WERI-Rb-1 (cell line): Measurements from ENCODE around the gene IFNL1.
"Not testable (repeated sequence)": the region's sequence is repeated elsewhere in the genome, so short reads cannot be mapped to it uniquely, and the experiment has no call there.

Source experiments
- DNase-seq: peaks from one replicate; pipeline ENCODE4 v3.0.0-alpha.2; 2020
- H3K27ac ChIP-seq: fragments of 250-450 bp; sonication (Bioruptor Pico); 2 replicates; pipeline ENCODE4 v1.5.1; 2020; ENCODE audit warnings: mild to moderate bottlenecking, moderate library complexity
- H3K27me3 ChIP-seq: fragments of 250-450 bp; sonication (Bioruptor Pico); 2 replicates; pipeline ENCODE4 v1.5.1; 2021; ENCODE audit warnings: mild to moderate bottlenecking, low read depth, moderate library complexity; ENCODE audit not compliant: insufficient read depth, severe bottlenecking
- H3K36me3 ChIP-seq: fragments of 250-450 bp; sonication (Bioruptor Pico); 2 replicates; pipeline ENCODE4 v1.5.1; 2020; ENCODE audit warnings: mild to moderate bottlenecking, moderate library complexity
- H3K4me3 ChIP-seq: 2 replicates; pipeline ENCODE4 v1.5.1; 2011; ENCODE audit warnings: low read depth, mild to moderate bottlenecking, control low read depth, low read length
- H3K9me3 ChIP-seq: fragments of 250-450 bp; sonication (Bioruptor Pico); 2 replicates; pipeline ENCODE4 v1.5.1; 2021; ENCODE audit warnings: mild to moderate bottlenecking, moderate library complexity; ENCODE audit not compliant: severe bottlenecking
- TF ChIP-seq, protein P1 (sequence below): IDR thresholded peaks from 2 replicates; pipeline ENCODE4 v1.5.1; 2011; ENCODE audit warnings: low read depth, mild to moderate bottlenecking, control low read depth, inconsistent platforms, low read length

The IFNL1 gene

DNA sequence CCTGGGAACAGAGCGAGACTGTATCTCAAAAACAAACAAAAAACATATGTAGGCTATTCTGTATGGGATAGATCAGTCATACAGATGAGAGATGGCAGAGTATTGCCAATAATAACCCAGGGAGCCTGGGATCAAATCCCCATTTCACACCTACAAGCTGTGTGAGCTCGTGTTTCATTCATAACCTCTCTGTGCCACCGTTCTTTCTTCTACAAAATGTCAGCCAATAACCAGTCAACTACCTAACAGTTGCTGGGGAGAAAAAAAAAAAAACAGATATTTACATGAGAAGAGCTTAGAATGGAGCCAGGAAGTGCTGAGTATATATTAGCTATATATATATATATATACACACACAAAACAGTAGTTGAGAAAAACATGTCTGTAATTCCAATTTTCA, 34.5 kb upstream of the IFNL1 start:
- Histone ChIP-seq H3K36me3 (no peaks in the 10 kb centered on the region), H3K27ac (no peak overlapping the region), H3K9me3 (no peaks in the 10 kb centered on the region), H3K27me3 (no peaks in the 10 kb centered on the region), H3K4me3 (no peak overlapping the region)
- TF ChIP-seq, protein P1, sequence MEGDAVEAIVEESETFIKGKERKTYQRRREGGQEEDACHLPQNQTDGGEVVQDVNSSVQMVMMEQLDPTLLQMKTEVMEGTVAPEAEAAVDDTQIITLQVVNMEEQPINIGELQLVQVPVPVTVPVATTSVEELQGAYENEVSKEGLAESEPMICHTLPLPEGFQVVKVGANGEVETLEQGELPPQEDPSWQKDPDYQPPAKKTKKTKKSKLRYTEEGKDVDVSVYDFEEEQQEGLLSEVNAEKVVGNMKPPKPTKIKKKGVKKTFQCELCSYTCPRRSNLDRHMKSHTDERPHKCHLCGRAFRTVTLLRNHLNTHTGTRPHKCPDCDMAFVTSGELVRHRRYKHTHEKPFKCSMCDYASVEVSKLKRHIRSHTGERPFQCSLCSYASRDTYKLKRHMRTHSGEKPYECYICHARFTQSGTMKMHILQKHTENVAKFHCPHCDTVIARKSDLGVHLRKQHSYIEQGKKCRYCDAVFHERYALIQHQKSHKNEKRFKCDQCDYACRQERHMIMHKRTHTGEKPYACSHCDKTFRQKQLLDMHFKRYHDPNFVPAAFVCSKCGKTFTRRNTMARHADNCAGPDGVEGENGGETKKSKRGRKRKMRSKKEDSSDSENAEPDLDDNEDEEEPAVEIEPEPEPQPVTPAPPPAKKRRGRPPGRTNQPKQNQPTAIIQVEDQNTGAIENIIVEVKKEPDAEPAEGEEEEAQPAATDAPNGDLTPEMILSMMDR: no peak
- DNase-seq: no peak

DNA sequence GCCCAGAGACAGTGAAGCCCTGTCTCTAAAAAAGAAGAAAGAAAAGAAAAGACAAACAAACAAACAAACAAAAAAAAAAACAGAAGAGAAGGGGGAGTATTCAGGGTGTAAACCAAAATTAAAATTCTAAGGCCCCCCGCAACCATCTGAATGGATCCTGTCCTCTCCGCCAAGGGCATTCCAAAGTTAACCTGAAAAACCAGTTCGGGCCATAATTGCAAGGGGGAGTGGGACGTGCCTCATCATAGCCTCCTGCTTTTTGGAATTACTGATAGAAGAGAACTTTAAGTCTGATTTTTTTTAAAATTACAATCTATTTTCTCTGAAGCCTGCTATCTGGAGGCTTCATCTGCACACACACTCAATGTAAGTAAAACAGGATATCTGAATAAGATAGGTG, 33.7 kb upstream of the IFNL1 start:
- Histone ChIP-seq H3K36me3 (no peaks in the 10 kb centered on the region), H3K27me3 (no peaks in the 10 kb centered on the region), H3K27ac (no peak overlapping the region), H3K9me3 (no peaks in the 10 kb centered on the region), H3K4me3 (no peak overlapping the region)
- no peak for DNase-seq
- TF ChIP-seq, protein P1: no peak

DNA sequence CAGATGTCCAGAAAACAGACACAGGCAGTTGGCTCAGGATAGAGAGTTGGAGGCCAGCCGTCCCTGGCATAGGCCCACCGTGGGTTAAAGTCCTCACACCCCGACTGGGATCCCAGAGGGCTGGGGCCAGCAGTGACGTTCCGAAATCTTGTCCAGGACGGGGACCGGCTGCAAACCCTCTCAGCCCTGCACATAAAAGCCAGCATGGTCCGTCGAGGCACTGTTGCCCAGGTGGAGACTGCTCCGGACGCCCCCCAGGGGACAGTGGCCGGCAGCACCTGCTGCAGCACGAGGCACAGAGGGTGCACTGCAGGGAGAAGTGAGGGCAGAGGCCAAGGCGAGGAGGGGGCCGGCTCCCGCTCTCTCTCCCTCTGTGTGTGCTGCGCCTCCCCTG, 32.3 kb upstream of the IFNL1 start:
- Histone ChIP-seq H3K27me3 (no peaks in the 10 kb centered on the region), H3K36me3 (no peaks in the 10 kb centered on the region), H3K9me3 (no peaks in the 10 kb centered on the region), H3K4me3 (no peak overlapping the region), H3K27ac (no peak overlapping the region)
- DNase-seq: no peak
- TF ChIP-seq, protein P1: no peak

DNA sequence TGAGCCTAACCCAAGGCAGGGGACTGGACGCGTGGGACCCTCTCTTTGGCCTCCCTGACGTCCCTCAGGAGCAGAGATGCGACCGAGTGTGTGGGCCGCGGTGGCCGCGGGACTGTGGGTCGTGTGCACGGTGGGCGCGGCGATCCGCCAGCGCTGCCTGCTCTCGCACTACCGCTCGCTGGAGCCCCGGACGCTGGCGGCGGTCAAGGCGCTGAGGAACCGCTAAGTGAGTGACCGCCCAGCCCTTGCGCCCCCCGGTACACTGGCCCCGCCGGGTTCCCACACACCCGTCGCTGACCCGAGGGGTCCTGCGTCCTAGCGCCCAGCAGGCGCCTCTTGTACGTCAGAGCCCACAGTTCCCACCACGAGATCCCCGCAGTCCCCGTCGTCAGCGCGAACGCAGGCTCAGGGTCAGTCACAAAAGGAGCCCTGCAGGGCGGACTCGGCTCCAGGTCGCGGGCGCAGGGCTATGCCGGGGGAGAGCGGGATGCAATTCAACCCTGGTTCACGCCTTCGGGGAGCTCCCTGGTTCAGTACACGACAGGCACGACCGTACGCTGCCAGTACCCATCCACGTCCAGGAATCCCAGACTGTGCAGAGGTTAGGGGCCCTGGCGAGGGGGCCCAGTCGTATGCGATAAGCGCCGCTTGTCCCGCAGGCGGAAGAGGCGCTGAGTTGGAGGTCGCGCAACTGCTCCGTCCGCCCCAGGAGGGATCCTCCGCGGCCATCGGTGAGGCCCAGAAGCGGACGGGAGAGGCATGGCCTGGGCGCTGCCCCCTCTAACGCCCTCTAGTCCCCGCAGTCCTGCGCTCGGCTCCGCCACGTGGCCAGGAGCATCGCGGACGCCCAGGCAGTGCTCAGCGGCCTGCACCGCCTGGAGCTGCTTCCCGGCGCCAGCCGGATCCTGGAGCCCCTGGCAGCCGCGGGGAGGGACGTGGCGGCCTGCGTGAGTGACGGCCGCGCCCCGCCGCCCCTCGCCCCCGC, 31.6 kb upstream of the IFNL1 start:
- H3K4me3 ChIP-seq: no peak overlapping the region
- no peaks in the 10 kb centered on the region for H3K27me3 ChIP-seq
- no peak for DNase-seq
- H3K27ac ChIP-seq: no peak overlapping the region
- H3K9me3 ChIP-seq: no peaks in the 10 kb centered on the region
- no peaks in the 10 kb centered on the region for H3K36me3 ChIP-seq
- TF ChIP-seq, protein P1: no peak

DNA sequence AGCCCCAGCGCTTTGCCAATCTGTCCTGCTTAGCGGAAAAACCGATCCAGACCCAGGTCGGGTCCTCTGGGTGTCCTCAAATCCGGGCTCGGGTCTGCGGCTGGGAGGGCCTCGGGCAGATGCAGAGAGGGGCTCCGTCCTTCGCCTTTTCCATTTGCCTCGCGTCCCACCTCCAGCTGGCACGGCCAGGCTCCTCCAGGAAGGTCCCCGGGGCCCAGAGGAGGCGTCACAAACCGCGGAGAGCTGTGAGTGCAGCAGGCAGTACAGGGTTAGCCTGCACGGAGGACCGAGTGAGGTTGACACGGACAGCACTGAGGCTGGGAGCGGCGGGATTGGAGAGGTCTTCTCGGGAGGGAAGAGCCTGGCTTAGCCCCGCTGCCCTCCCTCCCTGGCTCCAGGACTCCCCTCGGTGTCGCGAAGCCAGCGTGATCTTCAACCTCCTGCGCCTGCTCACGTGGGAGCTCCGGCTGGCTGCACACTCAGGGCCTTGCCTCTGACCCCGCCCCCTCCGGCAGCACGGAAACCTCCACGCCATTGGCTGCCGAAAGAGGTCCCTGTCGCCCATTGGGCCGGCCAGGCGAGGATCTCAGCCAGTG, 30.8 kb upstream of the IFNL1 start:
- TF ChIP-seq, protein P1: no peak
- H3K27ac ChIP-seq: no peak overlapping the region
- H3K36me3 ChIP-seq: no peaks in the 10 kb centered on the region
- H3K4me3 ChIP-seq: no peak overlapping the region
- no peak for DNase-seq
- H3K9me3 ChIP-seq: no peaks in the 10 kb centered on the region
- no peaks in the 10 kb centered on the region for H3K27me3 ChIP-seq

DNA sequence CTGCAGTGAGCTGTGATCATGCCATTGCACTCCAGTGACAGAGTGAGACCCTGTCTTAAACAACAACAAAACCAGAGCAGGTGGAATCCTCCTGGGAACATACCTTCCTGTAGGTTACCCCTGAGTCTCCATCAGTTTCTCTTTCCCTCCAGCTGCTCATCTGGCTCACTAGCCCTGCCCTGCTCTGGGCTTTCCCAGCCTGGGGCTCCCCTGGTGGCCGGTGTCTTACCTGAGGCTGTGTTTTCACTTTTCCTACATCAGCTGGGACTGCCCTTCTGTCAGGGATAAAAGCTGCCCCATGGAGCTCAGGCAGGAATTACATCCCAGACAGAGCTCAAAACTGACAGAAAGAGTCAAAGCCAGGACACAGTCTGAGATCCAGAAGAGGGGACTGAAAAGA, 28.1 kb upstream of the IFNL1 start, which contains the start of gene IFNL2:
Gene IFNL2 (plus strand): TSS at position 312 of the 400 bp plus-strand sequence. CDS start 173 bp downstream, outside the sequence.
- DNase-seq, H3K4me3 ChIP-seq, H3K27me3 ChIP-seq, H3K27ac ChIP-seq, H3K9me3 ChIP-seq, H3K36me3 ChIP-seq: not testable (repeated sequence)

DNA sequence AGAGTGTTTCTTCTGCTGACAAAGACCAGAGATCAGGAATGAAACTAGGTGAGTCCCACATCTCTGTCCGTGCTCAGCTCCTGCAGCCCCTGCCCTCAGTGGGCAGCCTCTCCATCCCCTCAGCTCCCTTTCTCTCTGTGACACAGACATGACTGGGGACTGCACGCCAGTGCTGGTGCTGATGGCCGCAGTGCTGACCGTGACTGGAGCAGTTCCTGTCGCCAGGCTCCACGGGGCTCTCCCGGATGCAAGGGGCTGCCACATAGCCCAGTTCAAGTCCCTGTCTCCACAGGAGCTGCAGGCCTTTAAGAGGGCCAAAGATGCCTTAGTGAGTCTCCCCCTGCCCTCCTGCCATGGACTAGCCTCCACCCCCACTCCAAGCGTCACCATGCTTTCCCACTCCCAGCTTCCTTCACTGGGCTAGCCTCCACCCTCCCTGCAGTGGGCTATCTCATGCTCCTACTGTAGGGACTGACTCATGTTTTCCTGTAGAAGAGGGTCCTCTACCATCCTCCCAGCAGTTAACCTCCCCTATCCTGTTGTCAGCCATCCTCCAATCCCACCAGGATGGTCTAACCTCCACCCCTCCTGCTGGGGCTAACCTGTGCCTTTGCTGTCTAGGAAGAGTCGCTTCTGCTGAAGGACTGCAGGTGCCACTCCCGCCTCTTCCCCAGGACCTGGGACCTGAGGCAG, 27.5 kb upstream of the IFNL1 start:
- not testable (repeated sequence) for H3K36me3 ChIP-seq, DNase-seq, H3K27me3 ChIP-seq, H3K27ac ChIP-seq, H3K9me3 ChIP-seq, H3K4me3 ChIP-seq

DNA sequence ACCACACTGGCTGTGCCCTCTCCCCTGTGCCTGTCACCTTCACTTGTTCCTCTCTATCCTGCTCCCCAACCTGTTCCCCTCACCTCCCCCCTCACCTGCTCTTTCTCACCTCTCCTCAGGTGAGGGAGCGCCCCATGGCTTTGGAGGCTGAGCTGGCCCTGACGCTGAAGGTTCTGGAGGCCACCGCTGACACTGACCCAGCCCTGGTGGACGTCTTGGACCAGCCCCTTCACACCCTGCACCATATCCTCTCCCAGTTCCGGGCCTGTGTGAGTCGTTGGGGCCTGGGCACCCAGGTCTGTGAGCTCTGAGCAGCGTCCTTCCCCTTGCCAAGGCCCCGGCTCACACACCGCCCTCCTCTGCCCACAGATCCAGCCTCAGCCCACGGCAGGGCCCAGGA, 26.8 kb upstream of the IFNL1 start:
- H3K9me3 ChIP-seq: not testable (repeated sequence)

More for the DNA sequence above, 26.8 kb upstream of the IFNL1 start:
- not testable (repeated sequence) for H3K36me3 ChIP-seq, H3K27ac ChIP-seq, DNase-seq, H3K27me3 ChIP-seq, H3K4me3 ChIP-seq
